Osteoblast (primary cell): Measurements from ENCODE around the gene RPS10. TPM values are rescaled to one million over a fixed set of nuclear protein-coding genes. Genes with fewer than 3 reads are reported as not detected.
A peak's percentile ranks its signal among the peaks of the same experiment; 100 is the strongest.

Experiments used
- DNase-seq: peaks from one replicate; pipeline ENCODE4 v3.0.0; 2011; ENCODE audit warnings: low spot score, mixed read lengths; ENCODE audit not compliant: insufficient read length; ENCODE audit errors: missing footprints
- H2AFZ ChIP-seq: 2 replicates; pipeline ENCODE4 v1.6.0; 2011; ENCODE audit warnings: mild to moderate bottlenecking, low read length
- H3K27ac ChIP-seq: 2 replicates; pipeline ENCODE4 v1.5.1; 2011; ENCODE audit warnings: mild to moderate bottlenecking, low read depth, low read length, moderate library complexity
- H3K27me3 ChIP-seq: 2 replicates; pipeline ENCODE4 v1.6.0; 2012; ENCODE audit warnings: mild to moderate bottlenecking, control low read depth, inconsistent platforms, low read length, moderate library complexity; ENCODE audit not compliant: insufficient read depth
- H3K36me3 ChIP-seq: 2 replicates; pipeline ENCODE4 v1.5.1; 2011; ENCODE audit warnings: mild to moderate bottlenecking, low read length, control low read depth, moderate library complexity; ENCODE audit not compliant: insufficient read depth
- H3K4me1 ChIP-seq: 2 replicates; pipeline ENCODE4 v1.5.1; 2011; ENCODE audit warnings: mild to moderate bottlenecking, low read length, control low read depth, moderate library complexity; ENCODE audit not compliant: insufficient read depth
- H3K4me2 ChIP-seq: 2 replicates; pipeline ENCODE4 v1.6.0; 2011; ENCODE audit warnings: mild to moderate bottlenecking, low read length; ENCODE audit not compliant: insufficient read depth
- H3K4me3 ChIP-seq: fragments of 200-600 bp; sonication (generic); 3 replicates; pipeline ENCODE4 v1.5.1; 2012; ENCODE audit warnings: mild to moderate bottlenecking, low read length, inconsistent platforms; ENCODE audit not compliant: insufficient read depth
- H3K79me2 ChIP-seq: 2 replicates; pipeline ENCODE4 v1.6.0; 2012; ENCODE audit warnings: mild to moderate bottlenecking, low read length, control low read depth, inconsistent platforms; ENCODE audit not compliant: insufficient read depth
- H3K9me3 ChIP-seq: 2 replicates; pipeline ENCODE4 v1.5.1; 2011; ENCODE audit warnings: low read depth, low read length, control low read depth
- H4K20me1 ChIP-seq: 2 replicates; pipeline ENCODE4 v1.6.0; 2012; ENCODE audit warnings: mild to moderate bottlenecking, low read length, control low read depth; ENCODE audit not compliant: insufficient read depth
- CTCF ChIP-seq: IDR thresholded peaks from 2 replicates; pipeline ENCODE4 v1.5.1; 2011; ENCODE audit warnings: mild to moderate bottlenecking, low read depth, low read length, moderate library complexity; ENCODE audit errors: extremely low read depth
- total RNA-seq: library from RNA; depleted of rRNA; stranded (reverse); fragments of >200 nt; gene quantifications from 2 replicates; pipeline ENCODE4 v1.2.3, GENCODE V29; 2012

Gene RPS10
- total RNA-seq, 1 donor: 2,228 TPM

- no peak for DNase-seq
- TF ChIP-seq CTCF: no peak
- Histone ChIP-seq H3K36me3 (no peaks in the 10 kb centered on the region), H3K27me3 (no peaks in the 10 kb centered on the region), H3K79me2 (no peaks in the 10 kb centered on the region), H2AFZ (no peak overlapping the region), H3K4me3 (no peak overlapping the region), H3K4me2 (no peak overlapping the region), H3K9me3 (peaks cover 2% of the 10 kb centered on the region), H3K4me1 (no peaks in the 10 kb centered on the region), H4K20me1 (no peaks in the 10 kb centered on the region), H3K27ac (no peak overlapping the region)
Observed at GRCh38 chr6:34472425-34472824, 46.6 kb upstream of the RPS10 start.

GRCh38 chr6:34469499-34469898 is 43.6 kb upstream of the RPS10 start:
- H3K79me2 ChIP-seq: no peaks in the 10 kb centered on the region
- peaks cover 2% of the 10 kb centered on the region for H3K9me3 ChIP-seq
- no peaks in the 10 kb centered on the region for H3K36me3 ChIP-seq
- no peak overlapping the region for H2AFZ ChIP-seq
- no peak for TF ChIP-seq CTCF
- H4K20me1 ChIP-seq: no peaks in the 10 kb centered on the region
- H3K27me3 ChIP-seq: peaks cover 17% of the 10 kb centered on the region
- no peak overlapping the region for H3K4me2 ChIP-seq
- no peak overlapping the region for H3K4me3 ChIP-seq
- no peak for DNase-seq
- no peaks in the 10 kb centered on the region for H3K4me1 ChIP-seq
- no peak overlapping the region for H3K27ac ChIP-seq

GRCh38 chr6:34468378-34468892 is 42.6 kb upstream of the RPS10 start:
- Histone ChIP-seq H3K4me3 (no peak overlapping the region), H3K27ac (no peak overlapping the region), H3K36me3 (no peaks in the 10 kb centered on the region), H3K79me2 (no peaks in the 10 kb centered on the region), H3K4me1 (no peaks in the 10 kb centered on the region), H3K9me3 (no peaks in the 10 kb centered on the region), H3K4me2 (no peak overlapping the region), H4K20me1 (no peaks in the 10 kb centered on the region), H3K27me3 (peaks cover 17% of the 10 kb centered on the region), H2AFZ (no peak overlapping the region)
- DNase-seq: no peak
- no peak for TF ChIP-seq CTCF

- Histone ChIP-seq H3K27me3 (peaks cover 17% of the 10 kb centered on the region), H3K27ac (no peak overlapping the region), H3K4me1 (no peaks in the 10 kb centered on the region), H2AFZ (no peak overlapping the region), H3K4me3 (peak overlapping the region; percentile 46), H3K9me3 (no peaks in the 10 kb centered on the region), H3K79me2 (no peaks in the 10 kb centered on the region), H3K36me3 (no peaks in the 10 kb centered on the region), H3K4me2 (peak overlapping the region; percentile 40), H4K20me1 (no peaks in the 10 kb centered on the region)
- TF ChIP-seq CTCF: no peak
- no peak for DNase-seq
Observed at GRCh38 chr6:34466242-34467185, 40.6 kb upstream of the RPS10 start.
